HG02642 (cell line): ENCODE data around the gene UNC5B.

Source experiments
- ATAC-seq: cut with Tn5 transposase; IDR thresholded peaks from one replicate; pipeline ENCODE4 v1.9.1; 2021; ENCODE audit warnings: mild to moderate bottlenecking; ENCODE audit not compliant: unreplicated experiment, poor library complexity

The UNC5B gene

DNA sequence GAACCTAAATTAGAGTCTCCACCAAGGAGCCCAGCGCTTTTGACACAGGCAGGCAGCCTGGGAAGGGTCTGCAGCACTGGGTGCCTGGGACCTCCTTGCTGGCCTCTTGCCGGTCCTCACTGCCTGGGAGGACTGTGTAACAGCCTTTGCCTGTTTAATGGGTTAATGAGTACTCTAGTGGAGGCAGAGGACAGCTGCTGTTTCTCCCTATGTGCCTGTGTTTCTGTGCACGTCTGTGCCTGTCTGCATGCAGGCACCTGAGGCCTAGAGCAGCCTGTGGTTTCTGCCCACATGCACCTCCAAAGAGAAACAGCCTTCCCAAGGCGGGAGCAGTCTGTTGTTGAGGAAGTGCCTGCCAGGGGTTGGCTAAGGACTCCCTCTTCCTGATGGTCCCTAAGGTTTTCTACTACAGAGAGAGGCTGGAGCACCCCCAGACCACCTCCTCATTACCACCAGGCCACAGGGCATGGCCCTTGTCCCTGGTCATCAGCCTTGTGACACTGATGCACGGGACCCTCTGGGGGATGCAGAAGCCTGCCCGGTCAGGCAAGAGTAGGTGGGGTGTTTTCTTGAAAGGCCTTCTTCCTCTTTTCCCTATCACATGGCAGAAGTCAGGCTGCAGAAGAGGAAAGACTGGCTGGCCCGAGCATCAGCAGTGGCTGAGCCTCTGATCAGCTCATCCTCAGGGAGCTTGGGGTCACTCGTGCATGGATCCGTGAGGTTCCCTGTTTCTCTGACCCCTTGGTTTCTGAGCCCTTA, 120.9 kb downstream of the UNC5B start:
- ATAC-seq = no peak

- ATAC-seq = no peak
Measured at GRCh38 chr10:71334221-71334791, 121.9 kb downstream of the UNC5B start.

DNA sequence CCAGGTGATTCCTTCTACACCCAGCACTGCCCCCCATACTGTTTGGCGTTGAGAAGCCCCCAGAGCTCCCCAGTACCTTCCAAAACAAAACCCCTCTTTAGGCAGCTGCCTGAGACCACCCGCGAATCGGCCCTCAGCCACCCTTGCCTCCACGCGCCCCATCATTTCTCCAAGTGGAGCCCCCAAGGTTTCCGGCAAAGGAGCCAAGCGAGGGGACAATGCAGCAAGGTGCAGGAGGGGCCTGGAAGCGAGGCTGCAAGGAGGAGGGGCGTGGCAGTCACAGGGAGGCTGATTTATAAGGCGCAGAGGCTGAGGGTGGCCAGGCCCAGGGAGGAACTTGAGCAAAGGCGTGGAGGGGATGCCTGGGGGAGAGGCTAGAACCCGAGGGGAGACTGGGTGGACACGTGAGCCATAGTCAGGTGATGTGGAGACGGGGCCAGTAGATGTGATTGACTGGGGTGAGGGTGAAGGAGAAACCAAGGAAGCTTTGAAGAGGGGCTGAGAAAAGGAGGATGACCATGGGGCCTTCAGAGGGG, 122.9 kb downstream of the UNC5B start:
- ATAC-seq = no peak

GRCh38 chr10:71336632-71337031, 124.3 kb downstream of the UNC5B start:
- ATAC-seq = no peak

DNA sequence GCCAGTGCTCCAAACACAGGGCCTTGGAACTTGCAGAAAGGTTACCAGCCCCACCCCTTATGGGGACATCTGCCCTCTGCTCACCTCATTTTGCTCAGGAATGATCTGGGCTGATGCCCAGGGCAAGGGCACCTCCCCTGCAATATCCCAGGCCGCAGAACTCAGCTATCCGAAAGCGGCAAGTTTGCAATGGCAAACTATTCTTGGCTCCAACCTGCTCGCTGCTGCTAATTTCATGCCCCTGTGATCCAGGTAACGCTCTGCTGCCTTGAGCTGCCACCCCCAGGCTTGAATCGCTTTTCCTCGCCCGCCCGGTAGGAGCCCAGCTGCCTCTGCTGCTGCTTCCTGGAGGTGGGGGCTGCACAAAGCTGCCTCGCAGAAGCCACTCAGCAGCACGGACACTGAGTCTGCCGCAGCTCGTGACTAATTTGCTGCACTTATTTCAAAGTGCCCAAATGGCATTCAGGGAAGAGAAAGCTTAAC, 124.9 kb downstream of the UNC5B start:
- no peak for ATAC-seq

DNA sequence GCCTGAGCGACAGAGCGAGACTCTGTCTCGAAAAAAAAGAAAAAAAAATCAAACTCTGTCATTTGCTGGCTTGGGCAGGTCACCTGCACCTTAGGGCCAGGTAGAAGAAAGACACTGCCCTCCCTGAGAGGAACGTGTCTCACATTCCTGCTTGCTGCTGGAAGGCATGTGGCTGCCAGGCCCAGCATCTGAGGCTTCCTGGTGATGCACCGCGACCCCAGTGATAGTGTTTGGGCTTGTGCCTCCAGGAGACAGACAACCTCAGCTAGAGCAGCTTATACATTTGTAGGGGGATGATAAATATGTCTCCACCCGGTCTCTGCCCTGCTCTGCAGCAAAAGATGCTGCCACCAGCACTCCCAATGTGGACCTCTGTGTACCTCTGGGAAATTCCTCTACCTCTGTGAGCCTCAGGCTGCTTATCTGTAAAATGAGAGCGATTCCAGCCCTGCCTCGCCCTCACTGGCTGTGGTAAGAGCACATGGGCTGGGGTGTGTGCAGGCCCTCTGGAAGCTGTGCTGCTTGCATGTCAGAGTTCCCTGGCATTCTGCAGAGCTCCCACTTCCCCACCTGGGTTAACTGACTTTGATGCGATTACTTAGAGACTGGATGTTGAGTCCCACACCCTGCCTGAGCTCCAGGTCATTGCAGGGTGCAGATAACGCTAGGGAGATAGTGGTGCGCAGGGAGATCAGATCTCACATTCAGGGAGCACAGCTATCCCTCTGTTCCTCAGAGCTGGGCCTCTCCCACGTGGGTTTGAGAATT, 126.5 kb downstream of the UNC5B start:
- ATAC-seq = no peak

- no peak for ATAC-seq
Measured at GRCh38 chr10:71339796-71340589, 127.6 kb downstream of the UNC5B start.

- ATAC-seq = no peak
Measured at GRCh38 chr10:71342573-71343391, 130.4 kb downstream of the UNC5B start.

GRCh38 chr10:71343392-71343773, 131.0 kb downstream of the UNC5B start:
- no peak for ATAC-seq

- ATAC-seq = no peak
Measured at GRCh38 chr10:71344154-71344925, 132.0 kb downstream of the UNC5B start.

DNA sequence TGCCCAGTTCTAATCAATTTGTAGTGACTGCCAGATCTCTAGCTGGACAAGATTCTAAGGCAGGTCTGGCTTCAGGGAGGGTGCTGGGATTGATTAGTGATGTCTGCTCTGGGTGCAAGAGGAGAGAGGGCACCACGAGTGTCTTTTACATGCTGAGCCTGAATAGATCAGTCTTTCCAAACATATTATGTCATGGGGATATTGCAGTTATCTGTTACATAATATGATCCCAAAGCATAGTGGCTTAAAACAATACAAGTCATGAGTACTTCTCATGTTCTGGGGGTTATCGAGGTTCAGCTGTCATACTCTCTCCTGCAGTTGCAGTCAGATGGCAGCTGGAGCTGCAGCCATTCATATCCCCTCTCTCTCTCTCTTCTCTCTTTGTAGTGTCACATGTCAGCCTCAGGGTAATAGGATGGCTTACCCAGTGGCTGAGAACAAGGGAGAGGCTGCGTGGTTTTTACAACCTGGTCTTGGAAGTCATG, 132.7 kb downstream of the UNC5B start:
- no peak for ATAC-seq

GRCh38 chr10:71345694-71346093, 133.3 kb downstream of the UNC5B start:
- ATAC-seq = no peak

- ATAC-seq = no peak
Measured at GRCh38 chr10:71346731-71347130, 134.4 kb downstream of the UNC5B start.

GRCh38 chr10:71347587-71348395, 135.4 kb downstream of the UNC5B start:
- ATAC-seq = no peak

DNA sequence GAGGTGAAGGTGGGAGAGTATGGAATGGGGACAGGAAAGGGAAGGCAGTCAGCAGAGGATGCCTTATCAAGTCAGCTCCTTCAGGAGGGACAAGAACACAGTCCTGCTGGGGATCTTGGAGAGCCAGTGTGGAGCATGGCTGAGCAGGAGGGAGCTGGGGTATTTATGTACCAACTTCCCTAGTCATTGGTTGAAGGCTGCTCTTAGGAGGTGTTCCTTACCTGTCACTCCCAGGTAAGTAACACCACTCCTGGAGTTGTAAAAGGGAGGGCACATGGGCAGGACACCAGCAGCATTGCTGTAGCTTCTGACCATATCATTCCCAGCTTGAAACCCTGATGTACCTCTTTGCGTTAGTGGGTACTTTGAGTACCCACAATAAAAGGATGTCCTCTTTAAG, 136.5 kb downstream of the UNC5B start:
- ATAC-seq = no peak

- no peak for ATAC-seq
Measured at GRCh38 chr10:71349406-71349805, 137.0 kb downstream of the UNC5B start.

- no peak for ATAC-seq
Measured at GRCh38 chr10:71351087-71351486, 138.7 kb downstream of the UNC5B start.
